T-helper 22 cell (primary cell): ENCODE results near the gene C11orf24.

Experiments
- DNase-seq: peaks from one replicate; pipeline ENCODE4 v3.0.0-alpha.2; 2020; ENCODE audit warnings: low read depth

Gene C11orf24

DNA sequence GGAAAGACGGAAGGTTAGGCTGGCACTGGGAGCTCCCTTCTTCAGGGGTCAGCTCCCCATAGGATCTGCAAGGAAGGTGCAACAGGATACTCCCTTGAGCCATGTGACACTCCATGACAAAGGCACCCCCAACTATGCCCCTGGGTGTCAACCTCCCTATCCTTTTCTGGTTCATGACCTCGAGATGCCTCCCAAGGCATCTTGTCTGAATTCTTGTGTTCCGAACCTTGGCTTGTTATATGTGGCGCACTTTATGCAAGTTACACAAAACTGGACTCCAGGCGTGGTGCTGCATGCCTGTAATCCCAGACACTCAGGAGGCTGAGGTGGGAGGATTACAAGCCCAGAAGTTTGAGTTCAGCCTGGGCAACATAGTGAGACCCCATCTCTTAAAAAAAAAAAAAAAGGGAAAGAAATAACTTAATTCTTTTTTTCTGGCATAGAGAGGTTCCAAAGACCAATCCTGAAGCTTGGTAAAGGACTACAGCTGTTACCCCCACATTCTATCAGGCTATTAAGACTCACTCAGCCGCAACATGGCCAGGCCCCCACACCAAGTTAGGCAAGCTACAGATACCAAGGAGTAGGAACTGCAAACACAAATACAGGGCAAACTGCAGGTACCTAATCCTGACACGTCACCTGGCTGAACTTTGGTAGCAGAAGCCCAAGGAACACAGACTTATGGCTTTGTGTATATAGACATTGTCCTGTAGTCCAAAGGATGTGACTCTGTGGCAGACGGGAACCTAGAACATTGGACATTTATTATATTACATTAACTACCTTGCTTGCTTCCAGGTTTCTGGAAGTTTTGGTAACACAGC lies 1.4 kb downstream of the C11orf24 start:
- DNase-seq = no peak

DNA sequence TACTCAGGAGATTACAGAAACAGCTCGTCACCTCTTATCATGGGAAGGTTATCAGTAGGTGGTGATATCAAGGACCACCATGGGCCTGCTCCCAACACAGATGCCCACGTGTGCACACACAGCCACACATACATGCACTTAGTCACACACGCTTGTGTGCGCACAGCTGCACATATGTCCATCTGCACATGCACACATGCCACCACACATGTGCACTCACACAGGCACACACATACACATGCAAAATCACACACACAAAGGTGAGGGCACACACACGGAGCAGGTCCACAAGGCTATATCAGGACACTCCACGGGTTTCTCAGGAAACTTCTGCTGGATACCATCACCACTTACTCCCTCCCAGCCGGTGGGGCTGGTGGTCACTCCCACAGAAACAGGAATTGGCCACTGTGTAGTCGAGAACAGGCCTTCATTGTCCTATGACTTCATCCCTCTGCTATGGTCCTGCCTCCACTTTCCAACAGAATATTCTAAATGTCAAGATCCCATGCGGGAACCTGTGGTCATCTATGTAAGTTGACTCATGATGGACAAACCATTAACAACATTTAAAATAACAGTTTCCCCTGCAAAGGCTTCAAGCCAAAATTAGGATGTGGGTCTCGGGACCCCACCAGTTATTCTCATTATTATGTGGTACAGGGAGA lies 2.2 kb downstream of the C11orf24 start:
- DNase-seq = no peak

DNA sequence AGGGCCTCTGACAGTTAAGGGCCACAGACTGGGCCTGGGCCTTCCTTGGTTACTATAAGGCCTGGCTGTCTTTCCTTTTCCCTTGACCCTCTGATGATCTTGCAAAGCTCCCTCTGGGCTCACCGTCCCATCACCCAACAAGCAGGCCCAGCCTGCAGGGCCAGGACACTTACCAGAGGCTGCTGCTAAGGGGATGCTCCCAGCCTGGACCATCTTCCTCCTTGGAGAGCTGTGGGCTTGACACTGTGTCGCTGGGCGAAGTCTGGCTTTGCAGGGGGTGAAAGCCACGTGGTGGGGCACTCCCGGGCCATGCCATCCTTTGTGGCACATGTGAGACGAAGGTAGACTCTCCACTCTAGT lies 3.9 kb downstream of the C11orf24 start:
- no peak for DNase-seq

DNA sequence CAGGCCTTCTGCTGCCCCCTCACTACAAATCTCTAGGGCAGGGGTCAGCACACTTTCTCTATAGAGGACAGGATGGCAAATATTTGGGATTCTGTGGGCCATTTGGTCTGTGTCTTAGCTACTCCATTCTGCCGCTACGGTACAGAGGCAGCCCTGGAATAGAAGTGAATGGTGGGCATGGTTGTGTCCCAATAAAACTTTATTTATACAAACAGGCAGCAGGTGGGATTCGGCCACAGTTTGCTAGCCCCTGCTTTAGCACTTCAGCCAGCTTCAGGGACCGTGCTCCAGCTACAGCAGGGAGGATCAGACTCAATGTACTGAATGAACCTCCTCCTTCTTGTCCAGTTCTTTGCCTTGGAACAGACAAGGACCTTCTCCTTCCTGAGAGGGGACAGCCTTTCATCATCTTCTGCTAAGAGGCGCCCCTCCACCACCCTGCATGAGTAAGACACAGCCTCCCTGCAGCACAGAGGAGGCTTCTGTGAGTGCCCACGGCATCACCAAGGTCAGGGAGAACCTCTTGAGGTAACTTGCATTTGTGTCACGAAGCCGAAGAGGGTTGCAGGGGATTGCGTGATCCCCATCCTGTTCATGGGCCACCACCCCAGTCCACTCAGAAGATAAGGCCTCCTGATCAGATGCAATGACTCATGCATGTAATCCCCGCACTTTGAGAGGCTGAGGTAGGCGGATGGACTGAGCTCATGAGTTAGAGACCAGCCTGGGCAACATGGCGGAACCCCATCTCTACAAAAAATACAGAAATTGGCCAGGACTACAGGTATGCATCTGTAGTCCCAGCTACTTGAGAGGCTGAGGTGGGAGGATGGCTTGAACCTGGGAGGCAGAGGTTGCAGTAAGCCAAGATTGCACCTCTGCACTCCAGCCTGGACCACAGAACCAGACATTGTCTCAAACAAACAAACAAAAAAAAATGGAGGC lies 4.6 kb downstream of the C11orf24 start:
- DNase-seq = no peak

DNA sequence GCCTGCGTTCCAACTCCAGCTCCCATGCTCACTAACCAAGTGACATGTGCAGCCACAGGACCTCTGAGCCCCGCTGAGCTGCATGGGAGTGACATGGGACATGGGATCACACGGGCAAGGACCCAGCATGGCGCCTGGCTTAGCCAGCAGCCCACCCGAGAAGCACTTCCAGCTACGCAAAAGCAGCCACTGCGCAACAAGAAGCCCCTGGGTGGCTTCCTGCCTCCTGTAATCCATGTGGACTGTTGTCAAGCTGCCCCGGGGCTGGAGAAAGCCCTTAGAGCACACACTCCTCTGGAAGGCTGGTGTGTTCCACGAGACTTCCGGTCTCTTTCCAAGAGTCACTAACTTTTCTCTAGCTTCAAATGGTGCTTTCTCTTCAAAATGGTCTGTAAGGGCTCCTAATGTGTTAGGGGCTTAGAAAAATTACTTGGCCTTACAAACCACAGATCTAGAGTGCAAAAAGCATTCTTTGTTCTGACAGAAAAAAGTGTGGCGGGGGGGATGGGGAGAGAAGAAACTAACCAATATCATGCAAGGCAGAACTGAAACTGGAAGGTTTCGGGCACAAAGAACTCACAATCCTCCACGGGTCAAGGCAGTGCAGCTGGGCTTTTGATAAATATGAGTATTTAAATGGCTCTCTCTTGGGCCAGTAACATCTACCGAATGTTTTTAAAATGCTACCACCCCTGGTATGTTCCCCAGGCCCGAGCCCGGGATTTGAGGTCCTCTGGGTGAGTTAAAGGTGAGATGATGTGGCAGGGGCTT lies 5.5 kb downstream of the C11orf24 start:
- no peak for DNase-seq

DNA sequence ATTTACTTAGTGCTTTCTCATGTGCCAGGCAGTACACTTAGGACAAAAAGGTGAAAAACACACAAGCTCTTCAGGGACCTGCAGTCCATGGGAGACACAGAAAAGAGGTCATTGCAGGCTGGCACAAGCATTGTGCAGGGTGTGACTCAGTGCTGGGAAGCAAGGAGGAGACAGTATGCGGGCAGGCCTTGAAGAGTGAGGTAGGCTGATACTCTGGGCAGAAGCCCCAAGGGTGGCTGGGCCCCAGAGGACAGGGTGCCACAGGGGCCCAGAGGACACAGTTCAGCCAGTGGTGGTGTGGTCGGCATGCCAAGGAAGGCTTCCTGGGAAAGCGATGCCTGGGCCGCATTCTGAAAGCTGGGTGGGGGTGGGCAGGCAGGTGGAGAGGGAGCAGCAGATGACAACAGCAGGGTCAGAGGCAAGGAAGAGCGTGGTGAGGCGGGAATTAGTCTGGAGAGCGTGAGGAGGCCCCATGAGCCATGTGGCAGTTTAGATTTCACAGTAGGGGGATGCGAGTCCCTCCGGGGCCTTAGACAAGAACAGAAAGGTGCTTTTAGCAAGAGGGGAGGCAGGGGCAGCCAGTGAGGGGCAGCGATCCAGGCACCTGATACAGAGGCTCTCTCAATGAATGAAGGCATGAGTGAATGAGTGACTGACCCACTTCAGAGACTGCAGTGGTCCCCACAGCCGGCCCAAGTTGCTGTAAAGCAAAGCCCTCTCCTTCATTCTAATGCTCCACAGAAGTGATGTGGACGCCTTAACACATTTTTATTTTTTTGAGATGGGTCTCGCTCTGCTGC lies 6.8 kb downstream of the C11orf24 start:
- DNase-seq = no peak

DNA sequence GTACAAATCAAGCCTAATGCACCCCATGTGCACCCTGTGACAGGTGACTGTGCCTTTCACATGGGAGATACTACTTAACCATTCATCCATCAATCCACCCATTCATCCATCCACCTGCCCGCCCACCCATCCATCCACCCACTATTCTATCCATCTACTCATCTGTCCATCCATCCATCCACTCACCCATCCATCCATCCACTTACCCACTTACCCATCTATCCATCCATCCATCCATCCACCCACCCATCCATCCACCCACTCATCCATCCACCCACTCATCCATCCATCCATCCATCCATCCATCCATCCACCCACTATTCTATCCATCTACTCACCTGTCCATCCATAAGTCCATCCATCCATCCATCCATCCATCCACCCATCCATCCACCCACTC lies 7.5 kb downstream of the C11orf24 start:
- DNase-seq = no peak

DNA sequence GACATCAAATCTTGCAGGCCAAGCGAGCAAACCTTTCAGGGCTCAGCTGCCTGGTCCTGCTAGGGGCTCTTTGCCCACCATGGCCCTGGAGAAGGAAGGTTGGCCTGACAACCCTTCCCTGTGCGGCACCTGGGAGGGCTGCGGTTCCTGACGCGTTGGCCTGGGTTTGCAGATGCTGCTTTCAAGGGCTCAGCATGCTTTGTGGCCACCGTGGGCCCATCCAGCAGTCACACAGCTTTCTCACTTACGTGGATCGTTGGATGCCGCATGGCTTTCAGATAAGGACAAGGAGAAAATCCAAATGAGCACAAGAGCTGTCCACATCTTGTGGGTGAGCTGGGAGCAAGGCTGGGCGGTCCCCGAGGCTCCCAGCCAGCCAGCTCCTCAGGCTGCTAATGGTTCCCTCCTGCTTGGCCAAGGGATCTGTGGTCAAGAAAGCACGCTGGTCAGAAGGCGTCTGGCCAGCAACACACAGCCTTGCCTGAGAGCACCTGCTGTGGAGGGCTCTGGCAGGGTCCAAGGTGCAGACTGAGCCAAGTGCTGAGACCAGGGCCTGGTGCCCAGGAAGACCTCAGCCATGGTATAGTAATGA lies 8.2 kb downstream of the C11orf24 start:
- no peak for DNase-seq

DNA sequence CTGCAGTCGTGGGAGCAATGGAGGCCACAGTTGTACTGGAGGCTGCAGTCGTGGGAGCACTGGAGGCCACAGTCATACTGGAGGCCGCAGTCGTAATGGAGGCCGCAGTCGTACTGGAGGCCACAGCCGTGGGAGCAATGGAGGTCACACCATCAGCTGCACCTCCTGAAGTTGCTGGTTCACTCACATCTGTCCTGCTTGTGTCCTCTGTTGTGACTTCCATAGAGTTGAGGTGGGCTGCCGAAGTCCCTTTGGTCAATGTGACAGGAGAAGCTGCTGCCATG lies 9.3 kb downstream of the C11orf24 start:
- DNase-seq = no peak

DNA sequence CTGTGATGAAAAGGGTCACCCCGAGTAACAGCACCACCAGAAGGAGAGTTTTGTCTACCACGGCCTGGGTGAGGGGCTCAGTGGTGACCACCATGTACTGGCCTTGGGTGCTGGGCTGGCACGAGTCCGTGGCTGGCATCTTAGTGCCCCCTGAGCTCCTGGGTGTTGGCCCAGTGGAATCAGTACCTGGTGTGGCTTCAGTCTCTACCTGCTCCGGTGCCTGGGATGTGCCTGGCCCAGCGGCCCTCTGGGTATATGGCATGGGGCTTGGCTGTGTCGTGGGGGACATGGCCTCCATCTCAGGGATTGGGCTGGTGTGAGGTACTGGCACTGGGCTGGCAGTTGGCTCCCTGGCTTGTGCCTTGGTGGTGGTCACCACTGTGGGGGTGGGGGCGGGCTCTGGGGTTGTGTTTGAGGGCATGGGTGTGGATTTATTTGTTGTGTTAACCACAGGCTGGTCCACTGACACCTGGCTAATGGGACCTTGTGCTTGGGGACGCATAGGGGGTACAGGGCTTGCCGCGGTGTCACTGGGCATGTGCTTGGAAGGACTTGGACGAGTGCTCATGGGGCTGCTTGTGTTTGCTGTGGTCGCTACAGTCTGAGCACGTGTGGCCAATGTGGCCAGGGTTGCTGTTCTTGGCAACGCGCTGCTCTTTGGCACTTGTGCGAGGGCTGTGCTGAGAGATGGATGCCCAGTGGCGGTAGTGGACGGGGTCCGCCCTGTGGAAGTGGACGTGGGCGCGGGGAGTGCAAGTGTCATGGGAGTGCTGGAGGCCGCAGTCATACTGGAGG lies 9.8 kb downstream of the C11orf24 start:
- no peak for DNase-seq

DNA sequence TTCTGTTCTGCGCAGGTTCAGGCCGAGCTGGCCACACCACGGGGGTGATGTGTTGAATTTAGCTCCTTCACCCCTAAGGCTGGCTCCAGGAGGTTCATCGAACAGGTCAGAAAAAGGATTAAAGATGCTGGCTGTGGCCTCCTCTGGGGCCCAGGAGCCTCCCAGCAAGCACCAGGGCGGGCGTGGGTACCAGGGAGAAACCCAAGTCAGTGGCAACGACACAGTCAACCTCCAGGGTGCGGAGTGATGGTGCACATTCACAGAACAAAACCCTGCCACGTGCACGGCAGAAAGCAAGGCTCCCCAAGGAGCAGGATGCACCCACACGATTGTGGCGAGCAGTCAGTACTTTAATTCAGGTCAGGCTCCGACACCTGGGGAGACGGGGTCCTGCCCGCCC lies 10.8 kb downstream of the C11orf24 start:
- no peak for DNase-seq

DNA sequence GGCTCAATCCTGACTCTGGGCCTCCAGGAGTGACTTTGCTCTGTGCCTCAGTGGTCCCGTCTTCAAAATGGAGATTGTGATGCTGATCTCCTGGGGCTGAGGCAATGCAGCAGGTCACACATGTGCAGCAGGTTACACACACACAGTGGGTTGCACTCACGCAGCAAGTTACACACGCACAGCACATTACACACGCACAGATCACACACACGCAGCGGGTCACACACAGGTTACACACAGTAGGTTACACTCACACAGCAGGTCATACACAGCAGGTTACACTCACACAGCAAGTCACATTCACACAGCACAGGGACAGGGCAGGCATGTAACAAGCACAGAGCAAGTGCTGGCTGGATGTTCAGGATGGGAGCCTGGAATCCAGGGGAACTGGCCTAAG lies 11.3 kb downstream of the C11orf24 start:
- DNase-seq = no peak

DNA sequence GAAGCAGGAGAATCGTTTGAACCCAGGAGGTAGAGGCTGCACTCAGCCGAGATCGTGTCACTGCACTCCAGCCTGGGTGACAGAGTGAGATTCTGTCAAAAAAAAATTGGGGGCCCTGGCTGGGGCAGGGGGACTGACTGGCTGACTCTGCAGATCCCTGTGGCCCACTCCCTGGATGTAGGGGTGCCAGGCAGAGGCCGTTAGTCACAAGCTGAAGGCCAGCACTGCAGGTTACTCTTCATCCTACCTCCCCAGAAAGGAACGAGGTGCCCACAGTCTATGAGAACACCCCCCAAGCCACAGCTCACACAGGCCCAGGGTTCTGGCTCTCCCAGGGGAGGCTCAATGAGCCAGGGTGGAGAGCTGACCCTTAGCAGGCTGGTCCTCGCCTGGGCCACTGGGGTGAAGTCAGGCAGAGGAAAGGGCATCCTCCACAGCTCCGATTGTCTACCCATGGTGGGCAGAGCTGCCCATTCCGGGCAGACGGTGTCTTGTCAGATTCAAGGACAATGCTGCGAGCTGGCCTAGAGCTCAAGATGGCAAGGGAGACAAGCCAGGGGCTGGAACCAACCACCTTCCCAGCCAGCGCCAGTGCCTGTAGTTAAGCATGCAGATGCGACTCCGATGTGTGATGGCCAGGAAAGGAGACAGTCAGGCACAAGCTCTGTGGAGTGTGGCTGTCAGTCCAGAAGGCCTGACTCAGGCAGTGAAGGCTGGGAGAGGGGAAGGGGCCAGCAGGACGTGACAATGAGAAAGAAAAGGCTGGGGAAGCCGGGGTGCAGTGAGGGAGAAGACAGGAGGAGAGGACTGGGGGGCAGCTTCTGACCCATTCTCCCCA lies 12.4 kb downstream of the C11orf24 start:
- no peak for DNase-seq

DNA sequence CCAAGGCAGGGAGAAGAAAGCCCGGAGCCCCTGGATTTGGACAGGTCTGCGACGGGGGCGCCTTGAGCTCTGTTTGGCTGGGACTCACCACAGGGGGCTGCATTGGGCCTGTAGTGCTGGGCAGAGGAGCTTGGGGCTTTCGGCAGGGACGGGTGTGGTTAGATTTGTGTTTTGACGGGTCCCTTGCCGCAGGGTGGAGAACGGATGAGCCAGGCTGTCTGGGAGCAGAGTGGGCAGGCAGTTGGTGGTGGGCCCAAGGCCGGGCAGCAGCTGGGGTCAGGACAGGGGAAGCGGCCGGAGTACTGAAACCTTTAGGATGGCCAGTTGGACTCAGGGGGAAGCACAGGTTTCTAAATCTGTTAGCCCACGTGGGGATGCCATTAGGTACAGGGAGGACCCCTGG lies 13.4 kb downstream of the C11orf24 start:
- DNase-seq = no peak

DNA sequence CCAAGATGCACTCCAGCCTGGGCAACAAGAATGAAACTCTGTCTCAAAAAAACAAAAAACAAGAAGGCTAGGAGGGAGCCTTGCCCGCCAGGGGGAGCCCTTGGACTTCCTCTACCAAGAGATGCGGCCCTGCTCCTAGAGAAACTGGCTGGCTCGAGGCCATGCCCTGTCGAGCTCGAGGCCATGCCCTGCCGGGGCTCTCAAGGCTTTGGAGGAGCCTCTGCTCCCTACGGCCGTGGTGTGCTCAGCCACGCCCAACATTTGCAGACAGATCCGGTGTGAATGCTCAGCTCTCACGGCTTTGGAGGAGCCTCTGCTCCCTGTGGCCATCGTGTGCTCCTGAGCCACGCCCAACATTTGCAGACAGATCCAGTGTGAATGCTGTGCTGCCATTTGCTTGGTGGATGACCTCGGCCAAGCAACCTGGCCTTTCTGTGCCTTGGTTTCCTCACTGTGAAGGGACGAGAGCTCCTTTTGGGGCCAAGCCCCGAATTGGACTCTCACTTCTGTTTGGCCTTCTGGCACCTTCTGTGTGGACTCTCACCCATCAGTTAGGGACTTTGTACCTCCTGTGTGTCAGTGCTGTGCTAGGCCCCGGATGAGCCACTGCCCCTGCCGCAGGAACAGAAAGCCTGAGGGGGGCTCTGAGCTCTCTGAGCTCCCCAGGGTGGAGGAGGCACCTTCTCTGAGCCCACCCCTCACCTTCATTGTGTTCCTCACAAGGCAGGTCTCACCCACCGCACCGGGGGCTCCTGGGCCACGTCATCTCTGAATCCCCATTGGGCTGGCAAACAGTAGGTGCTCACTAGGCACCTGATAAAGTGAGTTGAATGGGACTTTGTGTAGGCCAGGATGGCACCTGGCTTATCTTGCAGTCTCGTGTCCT lies 14.1 kb downstream of the C11orf24 start:
- DNase-seq = peak; percentile 69

DNA sequence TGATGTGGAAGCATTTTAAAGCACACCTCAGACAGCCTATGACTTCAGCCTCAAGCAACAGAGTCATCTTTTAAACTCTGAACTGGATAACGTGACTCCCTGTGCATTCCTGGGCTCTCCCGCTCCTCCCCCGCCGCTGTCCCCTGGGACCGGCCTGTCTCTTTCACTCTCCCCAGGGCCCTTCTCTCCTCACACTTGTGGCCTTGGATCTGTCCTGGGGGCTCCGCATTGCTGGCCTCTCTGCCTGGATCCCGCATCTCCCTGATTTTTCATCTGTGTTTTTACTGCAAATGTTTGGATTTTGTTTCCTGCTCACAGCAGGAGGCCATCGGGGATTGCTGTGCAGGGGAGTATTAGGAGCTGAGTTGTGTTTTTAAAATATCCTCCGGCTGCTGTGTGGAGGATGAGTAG lies 15.4 kb downstream of the C11orf24 start:
- DNase-seq = no peak

DNA sequence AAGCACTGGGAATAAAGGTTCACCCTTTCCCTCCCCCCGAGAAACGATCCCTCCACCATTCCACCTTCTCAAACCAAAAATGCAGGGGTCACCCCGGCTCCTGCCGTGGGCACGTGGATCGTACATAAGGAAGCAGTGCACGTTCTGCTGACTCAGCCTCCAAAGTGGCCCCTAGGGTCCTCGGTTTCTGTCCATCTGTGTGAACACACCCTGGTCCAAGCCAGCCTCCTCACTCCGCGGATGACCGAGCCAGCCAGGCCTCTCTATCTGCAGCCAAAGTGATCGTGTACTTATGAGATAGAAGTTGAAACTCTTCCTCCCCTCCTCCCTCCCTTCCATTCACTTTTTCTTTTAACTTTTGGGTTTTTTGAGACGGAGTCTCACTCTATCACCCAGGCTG lies 16.2 kb downstream of the C11orf24 start:
- DNase-seq = no peak

DNA sequence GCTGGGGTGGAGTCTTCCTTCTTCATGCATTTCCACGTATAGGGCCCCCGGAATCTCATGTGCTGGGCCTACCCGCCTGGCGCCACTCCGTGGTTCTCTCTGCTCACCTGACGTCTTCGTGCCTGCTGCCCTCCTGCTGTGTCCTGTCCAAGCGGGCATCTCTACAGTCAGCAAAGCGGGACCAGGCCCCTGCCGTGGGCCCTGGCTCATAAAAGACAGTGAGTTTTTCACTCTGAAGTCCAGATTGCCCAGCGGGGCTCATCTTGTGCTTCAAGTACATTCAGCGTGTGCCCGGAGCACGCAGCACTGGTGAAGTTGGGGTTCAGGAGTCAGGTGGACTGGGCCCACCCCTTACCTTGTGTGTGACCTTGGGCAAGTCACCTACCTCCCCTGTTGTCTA lies 17.4 kb downstream of the C11orf24 start:
- DNase-seq = no peak
